Common myeloid progenitor, CD34-positive (primary cell): ENCODE data around the gene GIT1.

Experiments used
- CTCF ChIA-PET: fragments of 350-600 bp; sonication (Branson Sonifier 250); formaldehyde crosslinking; loops from one replicate; lab custom pipeline; 2021; ENCODE audit warnings: antibody characterized with exemption; lab: Charles Lee
- POLR2A ChIA-PET: fragments of 350-600 bp; sonication (Branson Sonifier 250); formaldehyde crosslinking; loops from one replicate; lab custom pipeline; 2021; ENCODE audit warnings: antibody characterized with exemption; lab: Charles Lee
- DNase-seq, 3 donors: peaks; one replicate each; pipeline versions ENCODE4 v3.0.0 to v3.0.0-alpha.2; 2013
- H3K27ac ChIP-seq, 2 experiments: 1 replicate in 1 of 2; 2 replicates in 1 of 2; pipeline ENCODE4 v1.7.0; 2013; ENCODE audit warnings: inconsistent platforms in 2 of 2, low read length in 2 of 2, mild to moderate bottlenecking in 2 of 2, low read depth in 1 of 2, moderate library complexity in 1 of 2; ENCODE audit not compliant: severe bottlenecking in 2 of 2, insufficient read depth in 1 of 2, poor library complexity in 1 of 2
- H3K27me3 ChIP-seq, 5 experiments: replicated peaks in 2 of 5; 1 replicate in 3 of 5; 2 replicates in 2 of 5; pipeline versions ENCODE4 v1.6.1 to v1.7.0; 2013; ENCODE audit warnings: low read length in 4 of 5, mild to moderate bottlenecking in 2 of 5, moderate library complexity in 2 of 5, inconsistent platforms in 1 of 5; ENCODE audit not compliant: insufficient read depth in 5 of 5, control insufficient read depth in 4 of 5
- H3K36me3 ChIP-seq, 4 experiments: 1 replicate in 2 of 4; 2 replicates in 2 of 4; pipeline versions ENCODE4 v1.6.1 to v1.7.0; 2013; ENCODE audit warnings: low read length in 3 of 4, control low read depth in 1 of 4, mild to moderate bottlenecking in 1 of 4; ENCODE audit not compliant: control insufficient read depth in 4 of 4, insufficient read depth in 4 of 4
- H3K4me1 ChIP-seq, 4 experiments: 1 replicate in 3 of 4; 2 replicates in 1 of 4; pipeline versions ENCODE4 v1.6.1 to v1.7.1; 2013; ENCODE audit warnings: low read length in 3 of 4, mild to moderate bottlenecking in 3 of 4, control low read depth in 1 of 4, inconsistent platforms in 1 of 4, moderate library complexity in 1 of 4; ENCODE audit not compliant: control insufficient read depth in 4 of 4, insufficient read depth in 4 of 4; ENCODE audit errors: control extremely low read depth in 1 of 4
- H3K4me3 ChIP-seq, 7 experiments: 1 replicate in 4 of 7; 2 replicates in 3 of 7; pipeline versions ENCODE4 v1.5.1 to v1.7.0; 2013; ENCODE audit warnings: mild to moderate bottlenecking in 7 of 7, low read length in 6 of 7, moderate library complexity in 6 of 7, inconsistent platforms in 2 of 7, low read depth in 2 of 7, control low read depth in 1 of 7; ENCODE audit not compliant: insufficient read depth in 4 of 7, control insufficient read depth in 1 of 7; ENCODE audit errors: extremely low read depth in 1 of 7
- H3K9me3 ChIP-seq, 5 experiments: 1 replicate in 4 of 5; 2 replicates in 1 of 5; pipeline versions ENCODE4 v1.6.1 to v1.7.1; 2013; ENCODE audit warnings: low read length in 4 of 5, mild to moderate bottlenecking in 2 of 5, inconsistent platforms in 1 of 5, low read depth in 1 of 5, moderate library complexity in 1 of 5; ENCODE audit not compliant: control insufficient read depth in 4 of 5, insufficient read depth in 2 of 5; ENCODE audit errors: control extremely low read depth in 1 of 5
- WGBS: methylation state at CpG from one replicate; pipeline ENCODE4 v1.1.5; 2013; ENCODE audit not compliant: insufficient coverage; 5-methylcytosine and 5-hydroxymethylcytosine counted together

Gene GIT1

GRCh38 chr17:29612404-29613280 is 23.2 kb upstream of the GIT1 start:
- Histone ChIP-seq H3K4me1 (peaks cover 2 to 49% (median 48%) of the 10 kb centered on the region in 4 experiments), H3K27me3 (peaks cover 0 to 21% (median 7%) of the 10 kb centered on the region in 5 experiments), H3K36me3 (peaks cover 0 to 7% (median 0%) of the 10 kb centered on the region in 4 experiments), H3K9me3 (no peaks in the 10 kb centered on the region), H3K27ac (no peak overlapping the region), H3K4me3 (peak overlapping the region in 5 of 7 experiments; percentile 19 to 72 (median 48))
- DNase-seq = no peak
- whole genome bisulfite sequencing = 45% methylated on average over 83 of the region's 85 CpGs
- ChIA-PET POLR2A (interaction anchor here (0.7 to 1.2 kb wide), 2 partner anchors 18 to 21 kb away, joined by 4 to 6 read pairs; no protein-coding TSS in a partner anchor), CTCF (interaction anchor here (0.6 to 7.8 kb wide), 6 partner anchors 12 to 151 kb away, joined by 3 to 179 read pairs (median 8); partner anchors contain the start of gene ANKRD13B)

GRCh38 chr17:29612094-29612403 is 22.6 kb upstream of the GIT1 start:
- H3K36me3 ChIP-seq = peaks cover 0 to 7% (median 0%) of the 10 kb centered on the region in 4 experiments
- POLR2A ChIA-PET = interaction anchor here (0.7 to 1.8 kb wide), 2 partner anchors 14 to 18 kb away, joined by 4 read pairs; no protein-coding TSS in a partner anchor
- 97% methylated on average over 8 of the region's 12 CpGs for WGBS

GRCh38 chr17:29611351-29612093 is 22.1 kb upstream of the GIT1 start:
- Histone ChIP-seq H3K4me1 (peaks cover 2 to 37% (median 37%) of the 10 kb centered on the region in 4 experiments), H3K9me3 (no peaks in the 10 kb centered on the region), H3K4me3 (no peak overlapping the region), H3K36me3 (peaks cover 0 to 7% (median 0%) of the 10 kb centered on the region in 4 experiments), H3K27me3 (peaks cover 0 to 13% (median 5%) of the 10 kb centered on the region in 5 experiments), H3K27ac (no peak overlapping the region)
- ChIA-PET CTCF (interaction anchor here (1.2 to 5.2 kb wide), 2 partner anchors 15 to 19 kb away, joined by 3 to 21 read pairs; partner anchors contain the start of gene ANKRD13B), POLR2A (interaction anchor here (1.8 kb wide), 1 partner anchor 14 kb away, joined by 4 read pairs; no protein-coding TSS in a partner anchor)
- WGBS = 94% methylated on average over 8 of the region's 11 CpGs
- no peak for DNase-seq

More at GRCh38 chr17:29612094-29612403, 22.6 kb upstream of the GIT1 start:
- H3K4me1 ChIP-seq = peaks cover 2 to 43% (median 42%) of the 10 kb centered on the region in 4 experiments
- H3K4me3 ChIP-seq = no peak overlapping the region
- no peaks in the 10 kb centered on the region for H3K9me3 ChIP-seq
- no peak for DNase-seq
- H3K27ac ChIP-seq = no peak overlapping the region
- CTCF ChIA-PET = interaction anchor here (1.2 to 5.2 kb wide), 2 partner anchors 15 to 20 kb away, joined by 3 to 21 read pairs; partner anchors contain the start of gene ANKRD13B
- peaks cover 0 to 18% (median 7%) of the 10 kb centered on the region in 5 experiments for H3K27me3 ChIP-seq

GRCh38 chr17:29610395-29610794 is 20.9 kb upstream of the GIT1 start:
- CTCF ChIA-PET = interaction anchor here (1.1 to 5.2 kb wide), 4 partner anchors 13 to 31 kb away, joined by 3 to 21 read pairs (median 6); partner anchors contain the start of gene ANKRD13B
- WGBS = 93% methylated on average over 3 of the region's 3 CpGs
- Histone ChIP-seq H3K4me1 (peaks cover 0 to 26% (median 26%) of the 10 kb centered on the region in 4 experiments), H3K27ac (no peak overlapping the region), H3K4me3 (no peak overlapping the region), H3K36me3 (peaks cover 0 to 7% (median 0%) of the 10 kb centered on the region in 4 experiments), H3K9me3 (no peaks in the 10 kb centered on the region), H3K27me3 (peaks cover 0 to 7% (median 0%) of the 10 kb centered on the region in 5 experiments)
- POLR2A ChIA-PET = interaction anchor here (1.8 kb wide), 1 partner anchor 13 kb away, joined by 4 read pairs; no protein-coding TSS in a partner anchor
- no peak for DNase-seq

- CTCF ChIA-PET = interaction anchor here (1.0 to 7.6 kb wide), 6 partner anchors 8 to 36 kb away, joined by 3 to 39 read pairs (median 6); partner anchors contain the start of gene ANKRD13B
- Histone ChIP-seq H3K4me1 (peaks cover 0 to 12% (median 12%) of the 10 kb centered on the region in 4 experiments), H3K36me3 (peaks cover 0 to 7% (median 0%) of the 10 kb centered on the region in 4 experiments), H3K9me3 (no peaks in the 10 kb centered on the region), H3K27ac (no peak overlapping the region), H3K27me3 (peaks cover 0 to 7% (median 0%) of the 10 kb centered on the region in 5 experiments), H3K4me3 (no peak overlapping the region)
- no peak for DNase-seq
- POLR2A ChIA-PET = interaction anchor here (0.7 kb wide), 1 partner anchor 1108 kb away, joined by 3 read pairs; no protein-coding TSS in a partner anchor
- WGBS = 95% methylated on average over 15 of the region's 15 CpGs
Measured at GRCh38 chr17:29608986-29609385, 19.5 kb upstream of the GIT1 start.

GRCh38 chr17:29607557-29608195 is 18.2 kb upstream of the GIT1 start:
- 99% methylated on average over 23 of the region's 29 CpGs for WGBS
- Histone ChIP-seq H3K4me3 (no peak overlapping the region), H3K27ac (no peak overlapping the region), H3K27me3 (peaks cover 0 to 2% (median 0%) of the 10 kb centered on the region in 5 experiments), H3K4me1 (peaks cover 0 to under 1% (median 0%) of the 10 kb centered on the region in 4 experiments), H3K36me3 (peaks cover 0 to 7% (median 0%) of the 10 kb centered on the region in 4 experiments), H3K9me3 (no peaks in the 10 kb centered on the region)
- POLR2A ChIA-PET = interaction anchor here (0.6 kb wide), 1 partner anchor 432 kb away, joined by 4 read pairs; no protein-coding TSS in a partner anchor
- no peak for DNase-seq
- CTCF ChIA-PET = interaction anchor here (1.6 to 7.6 kb wide), 5 partner anchors 9 to 31 kb away, joined by 5 to 39 read pairs (median 7); partner anchors contain the start of gene ANKRD13B
